Endometrium (tissue), 2 donors: ENCODE data around the gene BCOR.

Source experiments
- FAIRE-seq: peaks from 2 replicates; lab custom pipeline; 2012; peaks lifted over from hg19 to GRCh38; lab: Jason Lieb, UNC
- donor health status: control.
- donor health status: control.

BCOR gene

GRCh38 chrX:40019541-40019940 lies 78.2 kb downstream of the BCOR start:
- FAIRE-seq: no peak

DNA sequence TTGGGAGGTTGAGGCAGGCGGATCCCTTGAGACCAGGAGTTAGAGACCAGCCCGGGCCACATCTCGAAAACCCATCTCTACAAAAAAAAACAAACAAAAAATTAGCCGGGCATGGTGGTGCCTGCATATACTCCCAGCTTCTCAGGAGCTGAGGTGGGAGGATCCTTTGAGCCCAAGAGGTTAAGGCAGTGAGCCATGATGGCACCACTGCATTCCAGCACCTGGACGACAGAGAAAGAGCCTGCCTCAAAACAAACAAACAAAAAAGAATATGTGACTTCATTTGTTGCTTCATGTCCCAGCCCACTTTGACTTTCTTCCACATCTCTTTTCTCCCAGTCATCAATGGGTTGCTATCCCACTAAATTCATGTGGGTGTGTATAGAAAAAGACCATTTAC lies 79.7 kb downstream of the BCOR start:
- FAIRE-seq: no peak

DNA sequence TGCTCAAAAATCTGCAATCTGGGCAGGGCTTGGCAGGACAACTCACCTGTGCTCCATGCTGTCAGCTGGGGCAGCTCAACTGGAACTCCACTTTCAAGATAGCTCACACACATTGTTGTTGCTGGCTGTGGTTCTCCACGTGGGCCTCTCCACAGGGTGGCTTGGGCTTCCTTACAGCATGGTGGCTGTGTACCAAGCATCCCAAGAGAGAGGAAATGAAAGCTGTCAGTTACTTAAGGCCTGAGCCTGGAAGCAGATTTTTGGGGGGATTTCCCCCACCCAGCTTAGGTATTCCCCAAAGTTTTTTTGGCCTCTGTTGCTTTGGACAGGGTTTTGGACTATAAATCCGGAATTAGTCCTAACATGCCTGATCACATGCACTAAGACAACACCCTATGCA lies 81.0 kb downstream of the BCOR start:
- FAIRE-seq: no peak

DNA sequence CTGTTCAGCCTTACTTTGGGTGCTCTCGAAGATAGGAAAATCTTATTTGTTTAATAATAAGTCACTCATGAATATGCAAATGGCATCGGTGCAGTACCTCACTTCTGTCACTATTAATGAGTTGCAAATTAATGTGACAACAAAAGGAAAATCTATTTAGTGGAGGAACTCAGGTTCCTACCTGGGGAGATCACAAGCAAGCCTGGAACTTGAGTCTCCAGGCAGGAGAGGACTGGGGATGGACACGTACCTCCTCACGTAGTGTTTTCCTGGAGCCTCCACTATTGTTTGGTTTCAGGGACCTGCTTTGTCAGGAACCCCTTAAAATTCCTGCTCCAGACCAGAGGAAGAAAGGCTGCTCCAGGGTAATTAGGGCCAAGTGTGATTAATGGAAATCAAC lies 82.1 kb downstream of the BCOR start:
- no peak for FAIRE-seq

GRCh38 chrX:40013266-40014195 lies 84.2 kb downstream of the BCOR start:
- no peak for FAIRE-seq

DNA sequence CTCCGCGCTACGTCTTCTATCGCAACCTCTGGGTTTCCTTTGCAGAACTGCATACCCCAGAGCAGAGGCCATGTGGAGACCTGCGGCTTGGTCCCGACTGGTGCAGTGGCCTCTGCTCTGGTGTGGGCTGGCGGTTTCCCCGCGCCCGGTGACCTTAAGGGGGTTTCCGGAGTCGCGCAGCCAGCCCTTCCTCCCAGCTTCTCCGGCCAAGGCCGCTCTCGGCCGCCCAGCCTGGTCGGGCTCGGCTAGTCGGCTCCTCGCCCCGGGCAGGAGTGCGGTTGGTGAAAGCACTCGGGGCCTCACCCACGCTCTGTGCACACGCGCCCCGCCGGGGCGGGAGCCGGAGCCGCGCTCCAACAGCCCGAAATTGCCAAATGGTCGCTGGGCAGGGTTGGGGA lies 84.9 kb downstream of the BCOR start:
- no peak for FAIRE-seq

DNA sequence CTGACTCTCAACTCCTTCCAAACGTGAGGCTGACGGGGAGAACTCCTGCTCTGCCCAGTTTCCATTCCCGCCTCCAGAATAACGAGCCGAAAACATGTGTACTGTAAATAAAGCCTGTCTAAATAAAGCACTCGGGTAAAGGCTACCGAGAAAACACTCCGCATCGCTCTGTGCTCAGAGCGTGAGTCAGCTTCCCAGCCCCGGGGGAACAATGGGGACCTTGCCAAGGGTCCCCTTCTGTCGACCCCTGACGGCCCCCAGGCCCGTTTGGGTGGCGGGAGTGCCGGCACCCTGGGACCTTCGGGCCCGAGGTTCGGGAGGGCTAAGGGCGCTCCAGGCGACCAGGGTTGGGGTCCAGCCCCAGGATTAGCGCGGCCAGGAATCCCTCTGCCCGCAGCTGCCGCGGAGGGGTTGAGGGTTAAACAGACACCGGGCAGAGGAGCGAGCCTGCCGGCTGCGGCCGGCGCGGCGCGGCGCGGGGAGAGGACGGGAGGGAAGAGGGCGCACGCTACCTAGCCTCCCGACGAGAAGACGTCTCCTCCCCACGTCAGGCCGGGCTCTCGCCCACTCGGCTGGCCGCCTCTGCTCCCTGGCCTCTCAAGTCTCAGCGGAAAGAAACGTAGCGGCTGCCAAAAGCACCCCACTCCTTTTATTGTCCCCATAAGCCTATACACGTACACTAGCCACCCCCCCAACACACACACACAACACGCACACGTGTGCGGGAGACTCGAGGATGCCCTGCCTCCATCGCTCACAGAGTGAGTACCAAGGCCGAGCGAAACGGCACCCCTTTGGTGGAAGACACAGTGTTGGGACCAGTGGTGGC lies 85.5 kb downstream of the BCOR start:
- no peak for FAIRE-seq

- no peak for FAIRE-seq
Measured at GRCh38 chrX:40011322-40012038, 86.3 kb downstream of the BCOR start.

GRCh38 chrX:40010550-40011321 lies 87.0 kb downstream of the BCOR start:
- FAIRE-seq: no peak

- no peak for FAIRE-seq
Measured at GRCh38 chrX:40009890-40010289, 87.9 kb downstream of the BCOR start.

GRCh38 chrX:40009462-40009851 lies 88.3 kb downstream of the BCOR start:
- FAIRE-seq: no peak

DNA sequence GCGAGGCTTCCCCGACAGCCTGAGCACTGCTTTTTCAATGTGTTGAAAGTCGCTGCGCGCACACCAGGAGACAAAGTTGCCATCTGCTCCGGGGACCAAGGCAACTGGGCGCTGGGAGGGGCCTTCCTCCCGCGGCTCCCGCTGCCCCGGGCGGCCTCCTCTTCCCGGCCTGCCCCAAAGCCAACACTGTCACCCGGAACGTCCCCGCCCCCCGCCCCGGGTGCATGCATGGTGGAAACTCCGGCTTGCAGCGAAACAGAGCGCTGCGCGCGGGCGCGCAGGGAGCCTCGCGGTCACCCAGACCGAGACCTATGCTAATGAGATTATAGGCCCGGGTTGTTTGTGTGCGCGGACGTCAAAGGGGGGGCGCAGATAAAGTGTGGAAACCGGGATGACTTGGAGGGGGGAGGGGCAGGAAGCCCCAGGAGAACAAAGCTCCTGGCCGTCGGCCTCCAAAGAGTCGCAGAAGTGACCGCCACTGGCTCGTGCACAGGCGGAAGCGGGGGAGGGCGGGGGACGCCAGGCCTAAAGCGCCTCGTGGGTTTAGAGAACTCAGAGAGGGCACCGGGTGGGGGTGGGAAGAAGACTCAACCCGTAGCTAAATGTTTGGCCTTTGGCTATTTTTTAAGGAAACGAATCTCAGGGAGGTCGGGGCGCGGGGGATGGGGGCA lies 88.8 kb downstream of the BCOR start:
- FAIRE-seq: no peak

- FAIRE-seq: no peak
Measured at GRCh38 chrX:40007756-40008705, 89.7 kb downstream of the BCOR start.

DNA sequence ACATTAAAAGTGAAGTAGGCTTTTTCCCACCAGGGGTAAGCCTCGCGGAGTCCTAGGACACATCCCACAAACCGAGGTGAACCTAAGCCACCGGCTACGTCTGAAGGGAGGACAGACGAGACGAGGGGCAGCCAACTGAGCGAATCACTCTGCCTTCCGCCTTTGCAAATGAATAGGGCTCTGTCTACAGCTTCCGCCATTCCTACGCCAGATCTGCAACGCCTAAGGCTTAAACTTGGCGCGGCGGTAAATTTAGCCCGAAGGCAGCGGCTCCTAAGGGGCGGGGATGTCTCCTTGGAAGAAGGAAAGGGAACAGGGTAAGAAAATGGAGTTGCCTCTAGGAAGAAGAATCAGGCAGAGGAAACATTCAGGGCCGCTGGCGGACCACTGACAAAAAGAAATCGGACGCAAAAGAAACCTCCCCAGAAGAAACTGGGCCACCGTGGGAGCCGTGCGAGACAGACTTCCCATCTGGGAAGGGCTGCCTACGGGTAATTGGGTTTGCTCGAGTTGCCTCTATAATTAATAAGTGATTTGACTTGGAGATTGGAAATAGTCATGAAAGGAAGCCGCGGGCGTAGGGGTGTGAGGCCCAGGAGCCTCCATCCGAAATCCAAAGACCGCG lies 90.5 kb downstream of the BCOR start:
- FAIRE-seq: no peak

DNA sequence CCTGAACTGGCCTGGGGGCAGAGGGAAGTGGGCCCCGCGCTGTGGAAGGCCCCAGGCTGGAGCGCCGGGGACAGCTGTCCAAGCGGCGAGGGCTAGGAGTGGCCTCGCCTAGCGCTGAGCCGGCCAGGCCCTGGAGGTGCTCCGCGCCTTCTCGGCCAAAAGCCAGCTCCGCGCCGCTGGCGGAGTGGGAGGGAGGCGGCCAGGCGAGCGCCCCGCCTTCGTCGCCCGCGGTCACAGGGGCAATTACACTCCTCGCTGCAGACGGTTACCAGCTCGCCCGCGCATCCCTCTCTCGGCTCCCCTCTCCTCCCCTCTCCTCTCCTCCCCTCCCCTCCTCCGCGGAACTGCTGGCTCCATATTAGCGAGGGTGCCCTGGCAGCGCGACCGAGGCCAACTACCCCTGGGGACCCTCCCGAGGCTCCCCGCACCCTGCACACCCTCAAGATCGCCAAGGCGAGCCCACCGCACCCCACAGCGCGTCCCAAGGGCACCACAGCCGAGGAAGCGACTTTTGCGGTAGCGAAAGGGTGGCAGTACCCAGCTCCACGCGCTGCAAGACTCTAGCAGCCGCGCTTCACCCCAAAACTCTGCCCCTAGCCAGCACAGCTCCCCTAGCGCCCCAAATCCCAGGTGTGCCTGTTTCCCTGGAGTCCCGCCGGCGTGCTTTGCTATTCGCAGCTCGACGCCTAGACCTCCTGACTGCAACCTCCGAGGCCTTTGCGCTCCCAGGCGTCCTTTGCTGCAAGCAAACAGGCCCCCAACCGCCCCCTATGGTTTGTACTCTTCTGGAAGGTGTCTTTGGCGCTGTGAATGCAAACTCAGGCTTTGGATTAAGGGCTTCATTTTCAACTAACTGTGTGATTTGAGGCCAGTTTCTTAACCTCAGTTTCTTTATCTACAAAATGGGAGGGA lies 91.4 kb downstream of the BCOR start:
- FAIRE-seq: no peak

DNA sequence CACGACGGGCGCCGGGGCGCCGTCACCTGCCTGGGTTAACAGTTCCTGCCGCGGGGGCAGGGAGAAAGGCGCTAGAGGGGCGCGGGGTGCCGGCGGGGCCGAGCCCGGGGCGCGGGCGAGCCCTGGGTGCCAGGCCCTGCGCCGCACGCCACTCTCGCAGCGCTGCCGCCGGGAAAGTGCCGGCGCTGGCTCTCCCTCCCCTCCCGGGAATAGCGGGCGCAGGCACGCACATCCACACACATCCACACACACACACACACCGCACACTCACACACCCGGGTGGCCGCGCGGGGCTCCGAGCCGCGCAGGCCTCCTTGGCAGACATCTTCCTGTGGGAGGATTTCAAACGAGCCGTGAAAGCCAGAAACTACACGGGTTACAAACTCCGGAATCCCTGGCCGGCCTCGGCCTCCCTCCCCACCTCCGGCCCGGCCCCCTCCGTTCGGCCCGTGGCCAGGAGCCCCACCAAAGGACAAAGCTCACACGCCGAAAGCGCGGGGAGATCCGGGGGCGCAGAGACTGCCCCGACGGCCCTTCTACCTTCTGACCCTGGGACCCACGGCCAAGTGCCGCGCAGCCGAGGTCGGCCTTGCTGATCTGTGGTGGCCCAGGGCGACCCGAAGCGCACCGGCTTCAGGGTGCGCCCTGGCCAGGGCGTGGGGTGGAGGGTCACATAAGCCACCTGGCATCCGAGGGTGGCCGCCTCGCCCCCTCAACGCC lies 92.3 kb downstream of the BCOR start:
- no peak for FAIRE-seq

DNA sequence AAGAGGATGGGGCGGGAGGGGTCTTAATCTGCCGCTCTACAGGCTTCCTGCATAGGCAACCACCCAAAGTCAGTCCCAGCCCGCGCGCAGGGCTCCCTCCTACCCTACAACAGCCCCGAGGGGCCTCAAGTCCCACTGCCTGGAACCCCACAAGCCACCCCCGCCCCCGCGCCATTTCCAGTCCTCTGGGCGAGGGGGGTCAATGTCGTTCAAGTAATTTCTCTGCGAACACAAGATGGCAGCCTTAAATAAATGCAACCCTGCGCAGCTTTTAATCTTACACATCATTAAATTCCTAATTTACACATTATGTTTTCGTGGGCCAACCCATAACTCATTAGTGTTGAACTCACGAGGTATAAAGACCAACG lies 92.9 kb downstream of the BCOR start:
- no peak for FAIRE-seq

- FAIRE-seq: no peak
Measured at GRCh38 chrX:40004246-40004535, 93.6 kb downstream of the BCOR start.
